GM21381 (cell line): Measurements from ENCODE around the gene SOHLH2.

Experiments used
- ATAC-seq: cut with Tn5 transposase; IDR thresholded peaks from one replicate; pipeline ENCODE4 v1.9.1; 2021; ENCODE audit warnings: mild to moderate bottlenecking, moderate library complexity; ENCODE audit not compliant: unreplicated experiment

Gene SOHLH2

GRCh38 chr13:36132376-36132775, 82.0 kb downstream of the SOHLH2 start:
- ATAC-seq: no peak

- ATAC-seq: no peak
Observed at GRCh38 chr13:36131931-36132297, 82.4 kb downstream of the SOHLH2 start.

- ATAC-seq: no peak
Observed at GRCh38 chr13:36131222-36131930, 83.0 kb downstream of the SOHLH2 start, which contains the start of gene DCLK1. DCLK1 (minus strand) TSS chr13:36131382.

GRCh38 chr13:36130552-36131221, 83.7 kb downstream of the SOHLH2 start:
- ATAC-seq: no peak

- no peak for ATAC-seq
Observed at GRCh38 chr13:36130193-36130551, 84.2 kb downstream of the SOHLH2 start.

- ATAC-seq: no peak
Observed at GRCh38 chr13:36129539-36129938, 84.8 kb downstream of the SOHLH2 start.

GRCh38 chr13:36126491-36126890, 87.9 kb downstream of the SOHLH2 start:
- no peak for ATAC-seq

- ATAC-seq: no peak
Observed at GRCh38 chr13:36125841-36126240, 88.5 kb downstream of the SOHLH2 start.

GRCh38 chr13:36124236-36124822, 90.0 kb downstream of the SOHLH2 start:
- ATAC-seq: no peak
